Gastroesophageal sphincter (tissue), 3 donors: Measurements from ENCODE around the gene ANP32B.

ENCODE experiments used
- POLR2A ChIP-seq, 2 donors: fragments of 450-650 bp; IDR thresholded peaks; one replicate each; pipeline ENCODE4 v1.6.1; 2017; ENCODE audit warnings: antibody characterized with exemption in 2 of 2, mild to moderate bottlenecking in 2 of 2, moderate library complexity in 1 of 2
- POLR2AphosphoS5 ChIP-seq: sonication (generic); formaldehyde crosslinking; IDR thresholded peaks from one replicate; pipeline ENCODE4 v1.6.1; 2017; ENCODE audit warnings: antibody characterized with exemption
- TF ChIP-seq, protein P1 (sequence below), 4 experiments: fragments of 200-600 bp in 2 of 4; fragments of 450-650 bp in 2 of 4; sonication (generic) in 1 of 4; IDR thresholded peaks; one replicate each; pipeline ENCODE4 v1.5.1; 2017 to 2019; ENCODE audit warnings: antibody characterized with exemption in 4 of 4, mild to moderate bottlenecking in 2 of 4, moderate library complexity in 2 of 4

GRCh38 chr9:98038958-98039357 is 55.8 kb downstream of the ANP32B start:
- TF ChIP-seq, protein P1, sequence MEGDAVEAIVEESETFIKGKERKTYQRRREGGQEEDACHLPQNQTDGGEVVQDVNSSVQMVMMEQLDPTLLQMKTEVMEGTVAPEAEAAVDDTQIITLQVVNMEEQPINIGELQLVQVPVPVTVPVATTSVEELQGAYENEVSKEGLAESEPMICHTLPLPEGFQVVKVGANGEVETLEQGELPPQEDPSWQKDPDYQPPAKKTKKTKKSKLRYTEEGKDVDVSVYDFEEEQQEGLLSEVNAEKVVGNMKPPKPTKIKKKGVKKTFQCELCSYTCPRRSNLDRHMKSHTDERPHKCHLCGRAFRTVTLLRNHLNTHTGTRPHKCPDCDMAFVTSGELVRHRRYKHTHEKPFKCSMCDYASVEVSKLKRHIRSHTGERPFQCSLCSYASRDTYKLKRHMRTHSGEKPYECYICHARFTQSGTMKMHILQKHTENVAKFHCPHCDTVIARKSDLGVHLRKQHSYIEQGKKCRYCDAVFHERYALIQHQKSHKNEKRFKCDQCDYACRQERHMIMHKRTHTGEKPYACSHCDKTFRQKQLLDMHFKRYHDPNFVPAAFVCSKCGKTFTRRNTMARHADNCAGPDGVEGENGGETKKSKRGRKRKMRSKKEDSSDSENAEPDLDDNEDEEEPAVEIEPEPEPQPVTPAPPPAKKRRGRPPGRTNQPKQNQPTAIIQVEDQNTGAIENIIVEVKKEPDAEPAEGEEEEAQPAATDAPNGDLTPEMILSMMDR (IDR thresholded peaks at IDR 0.05) = no peak
- TF ChIP-seq POLR2A (IDR thresholded peaks at IDR 0.05) (no peak), POLR2AphosphoS5 (no peak)
